HEK293 (cell line): ENCODE data around the gene NOVA2.

Experiments
- CTCF ChIA-PET: fragments of 350-600 bp; formaldehyde crosslinking; extraction: SDS; loops from one replicate; lab custom pipeline; 2021; ENCODE audit warnings: antibody characterized with exemption; lab: Yijun Ruan, JAX
- POLR2A ChIA-PET: fragments of 300-600 bp; formaldehyde crosslinking; extraction: SDS; loops from one replicate; lab custom pipeline; 2020; ENCODE audit warnings: antibody characterized with exemption, inconsistent platforms; lab: Yijun Ruan, JAX
- H3K27ac ChIP-seq: fragments of 200-500 bp; sonication (Bioruptor generic); 2 replicates; pipeline ENCODE4 v1.5.1; 2014; ENCODE audit warnings: low read depth, low read length, control low read depth, inconsistent platforms; ENCODE audit errors: extremely low read depth
- H3K36me3 ChIP-seq, 2 experiments: fragments of 200-500 bp in 1 of 2; sonication (Bioruptor generic) in 1 of 2; 1 replicate in 1 of 2; 2 replicates in 1 of 2; pipeline ENCODE4 v1.5.1; 2014 to 2017; ENCODE audit warnings: inconsistent platforms in 2 of 2, low read length in 2 of 2; ENCODE audit not compliant: control insufficient read depth in 2 of 2, insufficient read depth in 1 of 2
- H3K4me1 ChIP-seq: fragments of 200-500 bp; sonication (Bioruptor generic); 2 replicates; pipeline ENCODE4 v1.5.1; 2014; ENCODE audit warnings: mild to moderate bottlenecking, low read length, inconsistent platforms; ENCODE audit not compliant: control insufficient read depth, insufficient read depth
- H3K4me3 ChIP-seq: 2 replicates; pipeline ENCODE4 v1.5.1; 2011; ENCODE audit warnings: low read depth, mild to moderate bottlenecking, control low read depth, low read length, moderate library complexity
- H3K9me3 ChIP-seq: fragments of 200-500 bp; sonication (Bioruptor generic); 2 replicates; pipeline ENCODE4 v1.5.1; 2014; ENCODE audit warnings: low read depth, low read length, inconsistent platforms; ENCODE audit not compliant: control insufficient read depth, insufficient read depth
- AEBP2 ChIP-seq: fragments of 450-650 bp; formaldehyde crosslinking; IDR thresholded peaks from 2 replicates; pipeline ENCODE4 v1.5.1; 2016; ENCODE audit warnings: missing biosample characterization, missing genetic modification characterization, borderline replicate concordance
- ELK4 ChIP-seq: IDR thresholded peaks from 2 replicates; pipeline ENCODE4 v1.6.1; 2011; ENCODE audit warnings: mild to moderate bottlenecking, low read depth, low read length, borderline replicate concordance
- KLF1 ChIP-seq: fragments of 450-650 bp; formaldehyde crosslinking; IDR thresholded peaks from 2 replicates; pipeline ENCODE4 v1.5.1; 2016; ENCODE audit warnings: missing biosample characterization, missing genetic modification characterization
- KLF9 ChIP-seq: fragments of 450-650 bp; formaldehyde crosslinking; IDR thresholded peaks from 2 replicates; pipeline ENCODE4 v1.5.1; 2016; ENCODE audit warnings: missing biosample characterization, missing genetic modification characterization, low read depth
- MEIS1 ChIP-seq: sonication (generic); formaldehyde crosslinking; IDR thresholded peaks from 2 replicates; pipeline ENCODE4 v1.8.1; 2022; ENCODE audit warnings: missing genetic modification reagents, mild to moderate bottlenecking, borderline replicate concordance
- MYNN ChIP-seq: fragments of 450-650 bp; formaldehyde crosslinking; IDR thresholded peaks from 2 replicates; pipeline ENCODE4 v1.5.1; 2016; ENCODE audit warnings: missing biosample characterization, missing genetic modification characterization, borderline replicate concordance
- MZF1 ChIP-seq: fragments of 450-650 bp; formaldehyde crosslinking; IDR thresholded peaks from 2 replicates; pipeline ENCODE4 v1.5.1; 2017; ENCODE audit warnings: missing biosample characterization, missing genetic modification characterization, borderline replicate concordance
- OVOL3 ChIP-seq: fragments of 450-650 bp; formaldehyde crosslinking; IDR thresholded peaks from 2 replicates; pipeline ENCODE4 v1.5.1; 2016; ENCODE audit warnings: missing biosample characterization, missing genetic modification characterization
- PRDM6 ChIP-seq: fragments of 450-650 bp; formaldehyde crosslinking; IDR thresholded peaks from 2 replicates; pipeline ENCODE4 v1.5.1; 2017; ENCODE audit warnings: missing biosample characterization, missing genetic modification characterization
- SP3 ChIP-seq: fragments of 450-650 bp; formaldehyde crosslinking; IDR thresholded peaks from 2 replicates; pipeline ENCODE4 v1.5.1; 2016; ENCODE audit warnings: missing biosample characterization, missing genetic modification characterization
- ZBTB21 ChIP-seq: fragments of 450-650 bp; formaldehyde crosslinking; IDR thresholded peaks from 2 replicates; pipeline ENCODE4 v1.5.1; 2017; ENCODE audit warnings: missing biosample characterization, missing genetic modification characterization
- ZBTB48 ChIP-seq: fragments of 450-650 bp; formaldehyde crosslinking; IDR thresholded peaks from 2 replicates; pipeline ENCODE4 v1.5.1; 2016; ENCODE audit warnings: missing biosample characterization, missing genetic modification characterization
- ZBTB8A ChIP-seq: fragments of 450-650 bp; formaldehyde crosslinking; IDR thresholded peaks from 2 replicates; pipeline ENCODE4 v1.5.1; 2016; ENCODE audit warnings: missing biosample characterization, missing genetic modification characterization
- ZNF10 ChIP-seq: fragments of 450-650 bp; formaldehyde crosslinking; IDR thresholded peaks from 2 replicates; pipeline ENCODE4 v1.5.1; 2017; ENCODE audit warnings: missing biosample characterization, missing genetic modification characterization
- ZNF133 ChIP-seq: fragments of 450-650 bp; formaldehyde crosslinking; IDR thresholded peaks from 2 replicates; pipeline ENCODE4 v1.5.1; 2016; ENCODE audit warnings: missing biosample characterization, missing genetic modification characterization
- ZNF140 ChIP-seq: fragments of 450-650 bp; formaldehyde crosslinking; IDR thresholded peaks from 2 replicates; pipeline ENCODE4 v1.5.1; 2016; ENCODE audit warnings: missing biosample characterization, missing genetic modification characterization
- ZNF169 ChIP-seq: fragments of 450-650 bp; formaldehyde crosslinking; IDR thresholded peaks from 2 replicates; pipeline ENCODE4 v1.5.1; 2016; ENCODE audit warnings: missing biosample characterization, missing genetic modification characterization
- ZNF174 ChIP-seq: fragments of 450-650 bp; formaldehyde crosslinking; IDR thresholded peaks from 2 replicates; pipeline ENCODE4 v1.5.0; 2017; ENCODE audit warnings: missing biosample characterization, mild to moderate bottlenecking, missing genetic modification characterization
- ZNF223 ChIP-seq: fragments of 450-650 bp; formaldehyde crosslinking; IDR thresholded peaks from 2 replicates; pipeline ENCODE4 v1.5.1; 2016; ENCODE audit warnings: missing biosample characterization, missing genetic modification characterization
- ZNF239 ChIP-seq: fragments of 450-650 bp; formaldehyde crosslinking; IDR thresholded peaks from 2 replicates; pipeline ENCODE4 v1.5.1; 2016; ENCODE audit warnings: missing biosample characterization, missing genetic modification characterization
- ZNF248 ChIP-seq: fragments of 450-650 bp; formaldehyde crosslinking; IDR thresholded peaks from 2 replicates; pipeline ENCODE4 v1.5.1; 2017; ENCODE audit warnings: missing biosample characterization, missing genetic modification characterization
- ZNF302 ChIP-seq: fragments of 450-650 bp; formaldehyde crosslinking; IDR thresholded peaks from 2 replicates; pipeline ENCODE4 v1.5.1; 2016; ENCODE audit warnings: missing biosample characterization, missing genetic modification characterization, low read depth
- ZNF423 ChIP-seq: fragments of 450-650 bp; formaldehyde crosslinking; IDR thresholded peaks from 2 replicates; pipeline ENCODE4 v1.5.1; 2016; ENCODE audit warnings: missing biosample characterization, missing genetic modification characterization
- ZNF426 ChIP-seq: fragments of 450-650 bp; formaldehyde crosslinking; IDR thresholded peaks from 2 replicates; pipeline ENCODE4 v1.5.1; 2017; ENCODE audit warnings: missing biosample characterization, missing genetic modification characterization, mild to moderate bottlenecking, inconsistent platforms, moderate library complexity
- ZNF501 ChIP-seq: fragments of 450-650 bp; formaldehyde crosslinking; IDR thresholded peaks from 2 replicates; pipeline ENCODE4 v1.5.1; 2016; ENCODE audit warnings: missing biosample characterization, missing genetic modification characterization
- ZNF514 ChIP-seq: fragments of 450-650 bp; formaldehyde crosslinking; IDR thresholded peaks from 2 replicates; pipeline ENCODE4 v1.5.1; 2016; ENCODE audit warnings: missing biosample characterization, missing genetic modification characterization
- ZNF600 ChIP-seq: fragments of 450-650 bp; formaldehyde crosslinking; IDR thresholded peaks from 2 replicates; pipeline ENCODE4 v1.5.1; 2016; ENCODE audit warnings: missing biosample characterization, missing genetic modification characterization
- ZNF660 ChIP-seq: fragments of 450-650 bp; IDR thresholded peaks from 2 replicates; pipeline ENCODE4 v1.5.1; 2018; ENCODE audit warnings: missing biosample characterization, mild to moderate bottlenecking, missing genetic modification characterization
- ZNF670 ChIP-seq: fragments of 450-650 bp; formaldehyde crosslinking; IDR thresholded peaks from 2 replicates; pipeline ENCODE4 v1.5.1; 2016; ENCODE audit warnings: missing biosample characterization, missing genetic modification characterization, low read depth
- ZNF776 ChIP-seq: fragments of 450-650 bp; formaldehyde crosslinking; IDR thresholded peaks from 2 replicates; pipeline ENCODE4 v1.5.0; 2017; ENCODE audit warnings: missing biosample characterization, missing genetic modification characterization, borderline replicate concordance
- ZNF785 ChIP-seq: fragments of 450-650 bp; formaldehyde crosslinking; IDR thresholded peaks from 2 replicates; pipeline ENCODE4 v1.5.1; 2016; ENCODE audit warnings: missing biosample characterization, missing genetic modification characterization
- ZNF843 ChIP-seq: fragments of 450-650 bp; formaldehyde crosslinking; IDR thresholded peaks from 2 replicates; pipeline ENCODE4 v1.5.1; 2016; ENCODE audit warnings: missing biosample characterization, missing genetic modification characterization
- ZSCAN18 ChIP-seq: fragments of 450-650 bp; formaldehyde crosslinking; IDR thresholded peaks from 2 replicates; pipeline ENCODE4 v1.5.1; 2016; ENCODE audit warnings: missing biosample characterization, missing genetic modification characterization

The NOVA2 gene

GRCh38 chr19:46009530-46010510 lies 36.2 kb upstream of the NOVA2 start:
- ChIA-PET POLR2A (interaction anchor here (0.7 to 1.5 kb wide), 2 partner anchors 14 to 107 kb away, joined by 3 to 4 read pairs; partner anchors contain the start of genes CCDC61 and MYPOP), CTCF (interaction anchor here (0.5 to 6.3 kb wide), 28 partner anchors 8 to 830 kb away, joined by 3 to 47 read pairs (median 4); partner anchors contain the start of genes CCDC61 and NOVA2)
- Histone ChIP-seq H3K4me3 (no peak overlapping the region), H3K9me3 (no peaks in the 10 kb centered on the region), H3K27ac (no peak overlapping the region), H3K36me3 (peaks cover 4 to 13% of the 10 kb centered on the region in 2 experiments; a peak in 2 of 3 replicates), H3K4me1 (no peaks in the 10 kb centered on the region)
- no peak for TF ChIP-seq ZNF514 (tag by site-specific recombination)
- TF ChIP-seq ZNF843 (tag by site-specific recombination) = no peak
- TF ChIP-seq ZSCAN18 = peak; percentile 78; the same call in 1 of the 2 replicates
- TF ChIP-seq AEBP2 (tag by site-specific recombination) = no peak
- TF ChIP-seq ZBTB21 (tag by site-specific recombination) = no peak
- no peak for TF ChIP-seq ZNF423 (tag by site-specific recombination)
- no peak for TF ChIP-seq MYNN (tag by site-specific recombination)
- TF ChIP-seq ZNF10 (tag by site-specific recombination) = no peak
- peak; percentile 32; the same call in 1 of the 2 replicates for TF ChIP-seq SP3 (tag by site-specific recombination)
- no peak for TF ChIP-seq ZNF133 (tag by site-specific recombination)
- TF ChIP-seq ZNF169 (tag by site-specific recombination) = no peak
- no peak for TF ChIP-seq ELK4
- TF ChIP-seq PRDM6 = no peak
- no peak for TF ChIP-seq ZNF426 (tag by site-specific recombination)
- TF ChIP-seq ZNF140 = no peak
- no peak; the same call in 1 of the 2 replicates for TF ChIP-seq ZNF600 (tag by site-specific recombination)
- TF ChIP-seq KLF9 = peak; percentile 22; the same call in 1 of the 2 replicates
- no peak for TF ChIP-seq ZNF670
- TF ChIP-seq ZNF248 (tag by site-specific recombination) = no peak
- TF ChIP-seq ZNF785 (tag by site-specific recombination) = no peak
- no peak for TF ChIP-seq ZNF776 (tag by site-specific recombination)
- peak; percentile 27; the same call in 1 of the 2 replicates for TF ChIP-seq ZBTB48
- TF ChIP-seq ZBTB8A (tag by site-specific recombination) = no peak
- TF ChIP-seq ZNF302 (tag by site-specific recombination) = no peak
- no peak for TF ChIP-seq KLF1 (tag by site-specific recombination)
- peak; percentile 63; the same call in 1 of the 2 replicates for TF ChIP-seq ZNF660 (tag by site-specific recombination)
- TF ChIP-seq MZF1 (tag by site-specific recombination) = no peak
- no peak for TF ChIP-seq OVOL3 (tag by site-specific recombination)
- no peak for TF ChIP-seq ZNF223 (tag by site-specific recombination)
- no peak for TF ChIP-seq MEIS1 (CRISPR knock-in tag)
- TF ChIP-seq ZNF501 = 0 out of 2 replicates have a peak, but pooled peaks have one; percentile 45
- TF ChIP-seq ZNF239 (tag by site-specific recombination) = no peak
- TF ChIP-seq ZNF174 (tag by site-specific recombination) = no peak
